Ectodermal cell (in vitro differentiated cells): ENCODE measurements around the gene ZCCHC7.

Source experiments
- H3K27ac ChIP-seq: 2 replicates; pipeline ENCODE4 v1.7.0; 2013; ENCODE audit warnings: mild to moderate bottlenecking, low read depth, low read length; ENCODE audit not compliant: insufficient read depth, poor library complexity, severe bottlenecking
- H3K27me3 ChIP-seq: 2 replicates; pipeline ENCODE4 v1.7.0; 2013; ENCODE audit warnings: mild to moderate bottlenecking, low read length; ENCODE audit not compliant: insufficient read depth, control insufficient read depth, poor library complexity, severe bottlenecking
- H3K36me3 ChIP-seq: one replicate; pipeline ENCODE4 v1.7.0; 2013; ENCODE audit warnings: low read length; ENCODE audit not compliant: control insufficient read depth, insufficient read depth
- H3K4me1 ChIP-seq: one replicate; pipeline ENCODE4 v1.7.0; 2013; ENCODE audit warnings: low read length; ENCODE audit not compliant: control insufficient read depth, insufficient read depth
- H3K4me3 ChIP-seq: 2 replicates; pipeline ENCODE4 v1.7.0; 2013; ENCODE audit warnings: low read depth, low read length, control low read depth; ENCODE audit not compliant: insufficient read depth
- H3K9me3 ChIP-seq: 2 replicates; pipeline ENCODE4 v1.7.0; 2013; ENCODE audit warnings: mild to moderate bottlenecking, low read length, moderate library complexity; ENCODE audit not compliant: control insufficient read depth
- WGBS, 2 experiments: methylation state at CpG; one replicate each; pipeline ENCODE4 v1.1.7; 2013; ENCODE audit warnings: missing lambda C conversion rate in 2 of 2; 5-methylcytosine and 5-hydroxymethylcytosine counted together

ZCCHC7 gene

DNA sequence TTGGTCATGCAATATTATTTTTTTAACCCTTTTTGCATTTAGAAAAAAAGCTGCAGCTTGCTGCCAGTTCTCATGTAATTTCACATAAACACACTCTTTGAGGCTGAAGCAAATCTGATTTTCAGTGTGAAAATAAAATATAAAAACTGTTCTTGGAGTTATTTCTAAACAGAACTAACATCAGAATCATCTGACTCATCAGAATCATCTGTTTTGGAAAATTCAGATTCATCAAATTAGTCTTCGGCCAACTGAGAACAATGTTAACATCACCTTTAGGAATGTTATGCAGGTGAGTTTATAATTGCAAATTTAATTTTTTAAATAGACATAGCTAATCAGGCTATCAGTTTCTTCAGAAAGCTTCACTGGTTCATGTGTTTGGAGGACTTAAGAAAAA, 45.3 kb downstream of the ZCCHC7 start:
- Histone ChIP-seq H3K27me3 (no peaks in the 10 kb centered on the region), H3K27ac (no peak overlapping the region), H3K36me3 (no peaks in the 10 kb centered on the region), H3K9me3 (no peaks in the 10 kb centered on the region), H3K4me3 (no peak overlapping the region), H3K4me1 (no peaks in the 10 kb centered on the region)
- WGBS, 2 experiments, result 100% methylated on average over 1 of the region's 1 CpG; no CpG with 5 or more reads in 1 of the 2 experiments

DNA sequence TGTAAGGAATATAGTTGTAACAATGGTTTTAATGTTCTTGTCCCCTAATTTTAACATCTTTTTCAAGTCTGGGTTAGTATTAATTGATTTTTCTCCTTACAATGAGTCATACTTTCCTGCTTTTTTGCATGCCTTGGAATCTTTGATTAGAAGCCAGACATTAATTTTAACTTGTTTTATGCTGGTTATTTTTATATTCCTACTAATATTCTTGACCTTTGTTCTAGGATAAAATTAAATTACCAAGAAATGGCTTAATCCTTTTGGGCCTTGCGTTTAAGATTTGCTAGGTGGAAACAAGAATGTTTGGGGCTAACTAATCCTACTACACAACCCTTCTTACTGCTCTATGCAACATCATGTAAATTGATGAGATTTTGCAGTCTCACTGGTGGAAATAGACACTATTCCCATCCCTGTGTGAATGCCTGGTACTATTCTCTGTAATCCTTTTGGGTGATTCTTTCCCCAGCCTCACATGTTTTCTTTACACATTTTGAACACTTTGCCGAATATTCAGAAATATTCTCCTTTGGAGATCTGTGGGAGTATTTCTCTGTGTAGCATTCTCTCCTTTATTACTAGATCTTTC, 47.2 kb downstream of the ZCCHC7 start:
- no peaks in the 10 kb centered on the region for H3K4me1 ChIP-seq
- 87 to 100% methylated on average over 1 to 2 of the region's 2 CpGs for WGBS, 2 experiments
- H3K27ac ChIP-seq, result no peak overlapping the region
- no peaks in the 10 kb centered on the region for H3K9me3 ChIP-seq
- H3K4me3 ChIP-seq, result no peak overlapping the region
- no peaks in the 10 kb centered on the region for H3K27me3 ChIP-seq
- no peaks in the 10 kb centered on the region for H3K36me3 ChIP-seq

DNA sequence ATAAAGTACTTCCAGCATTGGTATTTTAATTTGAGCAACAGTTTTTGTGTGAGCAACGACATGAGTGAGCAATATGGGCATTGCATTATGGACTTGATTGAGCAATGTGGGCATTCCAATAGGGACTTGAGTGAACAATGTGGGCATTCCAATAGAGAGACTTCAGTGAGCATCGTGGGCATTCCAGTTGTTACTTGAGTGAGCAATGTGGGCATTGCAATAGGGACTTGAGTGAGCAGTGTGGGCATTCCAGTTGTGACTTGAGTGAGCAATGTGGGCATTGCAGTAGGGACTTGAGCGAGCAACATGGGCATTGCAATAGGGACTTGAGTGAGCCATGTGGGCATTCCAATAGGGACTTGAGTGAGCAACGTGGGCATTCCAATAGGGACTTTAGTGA, 52.2 kb downstream of the ZCCHC7 start:
- Histone ChIP-seq H3K4me1 (no peaks in the 10 kb centered on the region), H3K4me3 (no peak overlapping the region), H3K27me3 (no peaks in the 10 kb centered on the region), H3K9me3 (no peaks in the 10 kb centered on the region), H3K36me3 (no peaks in the 10 kb centered on the region), H3K27ac (no peak overlapping the region)
- 95 to 97% methylated on average over 4 of the region's 4 CpGs for WGBS, 2 experiments

DNA sequence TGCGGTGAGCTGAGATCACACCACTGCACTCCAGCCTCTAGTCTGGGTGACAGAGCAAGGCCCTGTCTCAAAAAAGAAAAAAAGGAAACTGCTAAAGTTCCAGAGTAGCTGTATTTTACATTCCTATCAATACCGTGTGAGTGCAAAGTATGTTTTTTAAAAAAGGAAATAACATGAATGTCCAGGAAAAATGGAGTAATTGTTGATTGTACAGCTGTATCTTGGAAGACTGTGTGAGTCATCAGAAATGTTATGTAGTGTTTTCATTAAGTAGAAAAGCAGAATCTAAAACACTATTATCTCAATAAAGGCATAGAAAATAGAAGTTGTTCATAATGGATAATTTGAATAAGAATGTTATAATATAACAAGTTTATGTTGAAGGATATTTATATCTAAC, 53.9 kb downstream of the ZCCHC7 start:
- Histone ChIP-seq H3K9me3 (no peaks in the 10 kb centered on the region), H3K27ac (no peak overlapping the region), H3K4me3 (no peak overlapping the region), H3K27me3 (no peaks in the 10 kb centered on the region), H3K36me3 (no peaks in the 10 kb centered on the region), H3K4me1 (no peaks in the 10 kb centered on the region)
- WGBS, 2 experiments, result 92 to 100% methylated on average over 2 of the region's 2 CpGs

DNA sequence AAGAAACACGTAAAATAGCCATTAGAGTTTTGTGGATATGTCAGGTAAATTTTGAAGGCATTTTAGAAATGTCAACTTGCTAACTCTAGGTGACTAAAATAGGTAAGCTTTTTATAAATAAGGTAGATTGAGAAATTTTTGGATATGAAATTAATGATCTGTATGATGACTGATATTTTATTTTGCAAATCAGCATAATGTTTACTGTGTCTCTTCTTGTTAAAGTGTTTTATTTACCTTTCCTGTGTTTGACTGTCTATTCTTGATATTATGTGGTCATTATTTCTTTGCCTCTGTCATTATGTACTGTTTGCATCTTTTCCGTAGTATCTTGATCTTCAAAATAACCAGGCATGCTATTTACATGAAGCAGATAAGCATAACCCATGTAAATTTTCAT, 58.4 kb downstream of the ZCCHC7 start:
- H3K4me3 ChIP-seq, result no peak overlapping the region
- H3K27me3 ChIP-seq, result no peaks in the 10 kb centered on the region
- 72 to 98% methylated on average over 1 to 2 of the region's 2 CpGs for WGBS, 2 experiments
- no peaks in the 10 kb centered on the region for H3K4me1 ChIP-seq
- no peak overlapping the region for H3K27ac ChIP-seq
- no peaks in the 10 kb centered on the region for H3K36me3 ChIP-seq
- no peaks in the 10 kb centered on the region for H3K9me3 ChIP-seq

DNA sequence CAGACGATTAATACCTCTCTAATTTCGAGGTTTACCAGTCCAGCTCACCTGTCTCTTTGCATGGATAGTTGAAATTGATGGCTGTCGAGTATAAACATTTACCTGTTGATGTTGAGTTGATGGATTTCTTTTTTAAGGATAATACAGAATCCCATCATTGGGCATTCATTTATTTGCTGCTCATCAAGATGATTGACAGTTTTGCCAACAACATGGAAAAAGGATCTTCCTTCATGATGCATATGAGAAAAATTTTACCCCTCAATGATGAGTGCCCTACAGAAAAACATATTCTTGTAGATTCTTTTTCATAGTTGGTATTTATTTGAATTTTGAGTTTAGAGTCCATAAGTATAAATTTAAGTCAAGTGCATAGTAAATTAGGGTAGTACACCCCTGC, 59.2 kb downstream of the ZCCHC7 start:
- Histone ChIP-seq H3K27me3 (no peaks in the 10 kb centered on the region), H3K27ac (no peak overlapping the region), H3K9me3 (no peaks in the 10 kb centered on the region), H3K4me1 (no peaks in the 10 kb centered on the region), H3K36me3 (no peaks in the 10 kb centered on the region), H3K4me3 (no peak overlapping the region)
- WGBS, 2 experiments, result 96 to 97% methylated on average over 3 of the region's 3 CpGs

DNA sequence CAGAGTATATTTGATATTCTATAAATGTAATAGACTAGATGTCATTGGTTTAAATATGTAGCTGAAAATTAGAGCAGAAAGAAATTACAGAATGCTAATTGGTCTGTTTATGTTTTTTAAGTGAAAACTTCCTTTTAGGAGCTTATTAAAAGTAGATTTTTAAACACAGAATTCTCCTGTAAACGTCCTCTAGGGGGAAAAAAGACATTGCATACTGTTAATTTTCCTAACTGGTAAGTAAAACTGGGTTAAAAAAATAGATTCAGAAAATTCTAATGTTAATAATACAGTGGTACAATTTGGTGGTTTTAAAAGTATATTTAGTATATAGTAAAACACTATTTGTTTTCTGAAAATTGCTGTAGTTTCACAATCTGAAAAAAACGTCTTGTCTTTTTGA, 59.8 kb downstream of the ZCCHC7 start:
- H3K9me3 ChIP-seq, result no peaks in the 10 kb centered on the region
- no peak overlapping the region for H3K4me3 ChIP-seq
- no peaks in the 10 kb centered on the region for H3K4me1 ChIP-seq
- H3K36me3 ChIP-seq, result no peaks in the 10 kb centered on the region
- 83 to 85% methylated on average over 1 to 2 of the region's 2 CpGs for WGBS, 2 experiments
- H3K27me3 ChIP-seq, result no peaks in the 10 kb centered on the region
- H3K27ac ChIP-seq, result no peak overlapping the region

DNA sequence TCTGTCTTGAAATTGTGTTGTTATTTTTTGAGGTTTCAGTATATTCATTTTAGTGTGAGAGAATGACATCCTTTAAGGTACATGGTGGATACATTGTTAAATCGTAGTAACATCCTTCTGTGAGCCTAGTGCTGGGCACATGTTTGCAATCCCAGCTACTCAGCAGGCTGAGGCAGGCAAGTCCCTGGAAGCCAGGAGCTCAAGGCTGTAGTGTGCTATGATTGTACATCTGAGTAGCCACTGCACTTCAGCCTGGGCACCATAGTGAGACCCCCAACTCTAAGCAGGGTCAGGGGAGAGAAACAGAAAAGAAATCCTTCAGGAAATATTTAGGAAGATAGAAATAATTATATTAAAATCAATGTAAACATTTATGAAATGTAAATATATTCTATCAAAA, 62.3 kb downstream of the ZCCHC7 start:
- Histone ChIP-seq H3K9me3 (no peaks in the 10 kb centered on the region), H3K27ac (no peak overlapping the region), H3K4me3 (no peak overlapping the region), H3K36me3 (no peaks in the 10 kb centered on the region), H3K4me1 (no peaks in the 10 kb centered on the region), H3K27me3 (no peaks in the 10 kb centered on the region)
- 91 to 95% methylated on average over 1 of the region's 1 CpG for WGBS, 2 experiments

DNA sequence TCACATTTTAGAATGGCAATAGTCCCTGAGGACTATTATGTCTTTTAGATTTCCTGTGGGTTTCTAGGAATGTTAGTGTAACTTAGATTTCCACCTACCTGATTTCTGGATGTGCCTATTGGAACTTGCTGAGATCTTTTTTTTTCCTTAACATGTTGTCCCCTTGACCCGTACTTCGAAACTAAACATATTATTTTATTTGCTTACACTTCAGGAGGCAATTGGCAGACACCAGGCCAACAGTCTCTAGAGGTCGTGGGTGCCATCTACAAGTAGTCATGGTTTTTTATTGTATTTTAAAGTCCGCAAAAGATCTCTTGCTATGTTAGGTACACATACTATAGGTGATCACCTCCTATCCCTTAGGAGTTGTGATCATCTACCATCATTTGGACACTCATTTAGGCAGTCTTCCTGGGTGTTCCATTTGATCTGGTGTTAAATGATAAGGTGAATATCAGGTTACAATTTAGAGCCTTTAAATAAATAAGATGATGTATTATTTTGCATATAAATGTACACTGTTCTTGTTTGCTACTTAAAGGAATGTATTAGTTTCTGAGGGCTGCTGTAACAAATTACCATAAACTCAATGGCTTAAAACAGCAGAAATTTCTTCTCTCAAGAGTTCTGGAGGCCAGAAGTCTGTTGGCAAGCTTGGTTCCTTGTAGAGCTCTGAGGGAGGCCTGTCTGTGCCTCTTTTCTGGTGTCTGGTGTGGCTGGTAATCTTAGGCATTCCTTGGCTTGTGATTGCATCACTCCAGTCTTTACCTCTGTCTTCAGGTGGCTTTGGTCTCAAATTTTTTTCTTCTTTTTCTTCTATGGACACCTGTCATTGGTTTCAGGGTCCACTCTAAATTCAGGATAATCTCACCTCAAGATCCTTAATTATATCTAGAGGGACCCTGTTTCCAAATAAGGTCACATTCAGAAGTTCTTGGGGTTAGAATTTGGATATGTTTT, 64.8 kb downstream of the ZCCHC7 start:
- no peaks in the 10 kb centered on the region for H3K36me3 ChIP-seq
- H3K4me3 ChIP-seq, result no peak overlapping the region
- no peaks in the 10 kb centered on the region for H3K4me1 ChIP-seq
- H3K27me3 ChIP-seq, result no peaks in the 10 kb centered on the region
- H3K27ac ChIP-seq, result no peak overlapping the region
- 89 to 93% methylated on average over 3 to 4 of the region's 4 CpGs for WGBS, 2 experiments
- H3K9me3 ChIP-seq, result no peaks in the 10 kb centered on the region

DNA sequence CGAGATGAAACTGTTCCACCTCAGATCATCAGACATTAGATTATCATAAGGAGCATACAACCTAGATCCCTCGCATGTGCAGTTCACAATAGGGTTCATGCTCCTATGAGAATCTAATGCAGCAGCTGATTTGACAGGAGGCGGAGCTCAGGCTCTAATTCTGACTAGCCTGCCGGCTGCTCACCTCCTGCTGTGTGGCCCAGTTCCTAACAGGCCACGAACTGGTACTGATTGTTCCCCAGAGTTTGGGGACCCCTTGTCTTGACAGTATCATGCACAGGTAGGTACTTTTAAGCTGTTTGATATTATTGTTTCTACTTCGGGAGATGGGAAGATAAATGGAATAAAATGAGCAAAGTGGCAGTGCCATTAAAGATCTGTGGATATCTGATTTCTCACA, 66.9 kb downstream of the ZCCHC7 start:
- Histone ChIP-seq H3K4me3 (no peak overlapping the region), H3K36me3 (no peaks in the 10 kb centered on the region), H3K27ac (no peak overlapping the region), H3K4me1 (peaks cover 12% of the 10 kb centered on the region), H3K27me3 (no peaks in the 10 kb centered on the region), H3K9me3 (no peaks in the 10 kb centered on the region)
- WGBS, 2 experiments, result 77 to 81% methylated on average over 6 of the region's 6 CpGs
